K562 (cell line): Measurements from ENCODE around the gene LRRC3B. TPM values are rescaled to one million over a fixed set of nuclear protein-coding genes. Genes with fewer than 3 reads are reported as not detected.

Experiments
- ATAC-seq: fragments of 200-7000 bp; cut with Tn5 transposase; 3 replicates; pipeline ENCODE4 v1.9.1; 2020; ENCODE audit warnings: moderate library complexity
- BruUV-seq: library from RNA; stranded (reverse); fragments of 400-500 nt; replicated peaks from 2 replicates; lab custom pipeline; 2021; lab: Mats Ljungman, UMichigan
- CTCF ChIA-PET: fragments of 300-600 bp; formaldehyde crosslinking; extraction: SDS; loops from one replicate; lab custom pipeline; 2021; ENCODE audit warnings: low intra/inter-chr PET ratio; lab: Yijun Ruan, JAX
- POLR2A ChIA-PET: fragments of 300-600, 350-650 bp; sonication (Branson Sonifier 250); formaldehyde crosslinking; extraction: SDS; loops from one replicate; lab custom pipeline; 2021; ENCODE audit warnings: antibody characterized with exemption, inconsistent platforms; lab: Yijun Ruan, JAX
- DNase-seq, 4 experiments: peaks; one replicate each; pipeline versions ENCODE4 v3.0.0 to v3.0.0-alpha.2; 2011 to 2018; ENCODE audit warnings: low spot score in 3 of 4, mixed read lengths in 3 of 4; ENCODE audit errors: extremely low read depth in 1 of 4
- FAIRE-seq: peaks from 2 replicates; lab custom pipeline; 2011; peaks lifted over from hg19 to GRCh38; lab: Jason Lieb, UNC
- H2AFZ ChIP-seq: 2 replicates; pipeline ENCODE4 v1.6.0; 2011; ENCODE audit warnings: low read depth, low read length, control low read depth, inconsistent platforms
- H3K27ac ChIP-seq: fragments of 200-600 bp; 3 replicates; pipeline ENCODE4 v1.8.0; 2011; ENCODE audit warnings: low read depth, mild to moderate bottlenecking, control low read depth, inconsistent platforms, low read length, moderate library complexity, mixed read lengths; ENCODE audit errors: extremely low read depth
- H3K27me3 ChIP-seq, 2 experiments: fragments of 300-600 bp in 1 of 2; 2 replicates in 1 of 2; 3 replicates in 1 of 2; pipeline versions ENCODE4 v1.6.0 to v1.8.0; 2011; ENCODE audit warnings: inconsistent platforms in 2 of 2, low read length in 2 of 2, mild to moderate bottlenecking in 1 of 2, mixed read lengths in 1 of 2, moderate library complexity in 1 of 2; ENCODE audit not compliant: control insufficient read depth in 2 of 2, insufficient read depth in 2 of 2
- H3K36me3 ChIP-seq: fragments of 300-600 bp; 3 replicates; pipeline ENCODE4 v1.8.0; 2011; ENCODE audit warnings: mild to moderate bottlenecking, low read length, inconsistent platforms; ENCODE audit not compliant: control insufficient read depth, insufficient read depth
- H3K4me1 ChIP-seq, 2 experiments: fragments of 200-600 bp in 1 of 2; replicated peaks in 1 of 2; 2 replicates in 1 of 2; 3 replicates in 1 of 2; pipeline versions ENCODE4 v1.5.1 to v1.8.0; 2011; ENCODE audit warnings: inconsistent platforms in 2 of 2, low read length in 2 of 2, mild to moderate bottlenecking in 1 of 2, mixed read lengths in 1 of 2, moderate library complexity in 1 of 2; ENCODE audit not compliant: control insufficient read depth in 2 of 2, insufficient read depth in 2 of 2
- H3K4me2 ChIP-seq: 2 replicates; pipeline ENCODE4 v1.6.1; 2011; ENCODE audit warnings: low read length, control low read depth, inconsistent platforms, mixed read lengths; ENCODE audit not compliant: insufficient read depth
- H3K4me3 ChIP-seq: fragments of 200-600 bp; sonication (generic), shearing (Covaris generic); 2 replicates; pipeline ENCODE4 v1.5.1; 2016; ENCODE audit warnings: control low read depth, inconsistent platforms
- H3K79me2 ChIP-seq: fragments of 200-600 bp; 3 replicates; pipeline ENCODE4 v1.8.0; 2011; ENCODE audit warnings: low read length, inconsistent platforms; ENCODE audit not compliant: control insufficient read depth, insufficient read depth
- H3K9ac ChIP-seq, 2 experiments: 2 replicates each; pipeline versions ENCODE4 v1.6.0 to v1.6.1; 2011; ENCODE audit warnings: low read depth in 2 of 2, low read length in 2 of 2, control low read depth in 1 of 2, inconsistent platforms in 1 of 2, mild to moderate bottlenecking in 1 of 2, mixed read lengths in 1 of 2; ENCODE audit not compliant: insufficient read depth in 1 of 2
- H3K9me1 ChIP-seq: one replicate; pipeline ENCODE4 v1.6.0; 2011; ENCODE audit warnings: inconsistent platforms, mild to moderate bottlenecking, low read length, moderate library complexity; ENCODE audit not compliant: control insufficient read depth, insufficient read depth
- H3K9me3 ChIP-seq: replicated peaks from 2 replicates; pipeline ENCODE4 v1.5.1; 2011; ENCODE audit warnings: low read depth, low read length, inconsistent platforms; ENCODE audit not compliant: control insufficient read depth, insufficient read depth
- H4K20me1 ChIP-seq: replicated peaks from 2 replicates; pipeline ENCODE4 v1.6.1; 2011; ENCODE audit warnings: low read length, inconsistent platforms, mixed read lengths; ENCODE audit not compliant: control insufficient read depth, insufficient read depth
- ETV1 ChIP-seq: fragments of 450-650 bp; conservative IDR thresholded peaks from 2 replicates; pipeline ENCODE4 v1.6.1; 2016; ENCODE audit warnings: missing genetic modification characterization, control low read depth, low read depth, missing compliant biosample characterization
- FOSL1 ChIP-seq: fragments of 200-800 bp; sonication (Bioruptor generic); conservative IDR thresholded peaks from 2 replicates; pipeline ENCODE4 v1.6.1; 2016; ENCODE audit warnings: missing genetic modification characterization, missing compliant biosample characterization
- HIVEP1 ChIP-seq: fragments of 250-450 bp; sonication (Bioruptor Pico); IDR thresholded peaks from 2 replicates; pipeline ENCODE4 v1.4.0; 2020; ENCODE audit warnings: mild to moderate bottlenecking
- KLF16 ChIP-seq: IDR thresholded peaks from 2 replicates; pipeline ENCODE4 v1.6.1; 2016; ENCODE audit warnings: antibody characterized with exemption
- MNT ChIP-seq, 2 experiments: fragments of 450-650 bp; conservative IDR thresholded peaks; 2 replicates each; pipeline ENCODE4 v1.6.1; 2017; ENCODE audit warnings: mild to moderate bottlenecking in 2 of 2, moderate library complexity in 2 of 2
- MTA2 ChIP-seq: fragments of 450-650 bp; IDR thresholded peaks from 2 replicates; pipeline ENCODE4 v1.6.1; 2016; ENCODE audit warnings: low read depth
- NRF1 ChIP-seq, 2 experiments: fragments of 450-650 bp; IDR thresholded peaks in 1 of 2; conservative IDR thresholded peaks in 1 of 2; 2 replicates each; pipeline ENCODE4 v1.6.1; 2014; ENCODE audit warnings: mild to moderate bottlenecking in 2 of 2
- PTBP1 ChIP-seq: fragments of 200-400 bp; formaldehyde crosslinking; IDR thresholded peaks from 2 replicates; pipeline ENCODE4 v1.6.1; 2017; ENCODE audit warnings: low read depth, low read length
- SMAD3 ChIP-seq: fragments of 450-650 bp; formaldehyde crosslinking; conservative IDR thresholded peaks from 2 replicates; pipeline ENCODE4 v1.4.0; 2020; ENCODE audit warnings: mild to moderate bottlenecking
- ZNF23 ChIP-seq: fragments of 250-450 bp; sonication (Bioruptor Pico); IDR thresholded peaks from 2 replicates; pipeline ENCODE4 v1.4.0; 2020; ENCODE audit warnings: mild to moderate bottlenecking
- ZNF311 ChIP-seq: fragments of 250-450 bp; sonication (Bioruptor Pico); IDR thresholded peaks from 2 replicates; pipeline ENCODE4 v1.4.0; 2020; ENCODE audit warnings: mild to moderate bottlenecking, moderate library complexity
- ZNF740 ChIP-seq, 3 experiments: fragments of 200-800 bp in 1 of 3; sonication (Bioruptor generic) in 1 of 3; sonication (generic) in 1 of 3; formaldehyde crosslinking in 1 of 3; IDR thresholded peaks; 2 replicates each; pipeline versions ENCODE4 v1.6.1 to v1.8.0; 2016 to 2022; ENCODE audit warnings: mild to moderate bottlenecking in 2 of 3, missing compliant biosample characterization in 2 of 3, missing genetic modification characterization in 2 of 3, missing genetic modification reagents in 1 of 3
- ZNF766 ChIP-seq: fragments of 200-800 bp; sonication (Bioruptor generic); conservative IDR thresholded peaks from 2 replicates; pipeline ENCODE4 v1.6.1; 2016; ENCODE audit warnings: missing genetic modification characterization, missing compliant biosample characterization
- whole genome bisulfite sequencing: fragments of 100-300 bp; shearing (Covaris generic); methylation state at CpG from one replicate; pipeline ENCODE4 v1.1.6; 2016; ENCODE audit warnings: low coverage, mixed read lengths; ENCODE audit not compliant: insufficient coverage; ENCODE audit errors: missing lambda C conversion rate; 5-methylcytosine and 5-hydroxymethylcytosine counted together
- in situ Hi-C: fragments of 300-500 bp; cut with MboI; formaldehyde crosslinking; loops from 4 replicates; pipeline ENCODE4 v1.15.0; 2018; ENCODE audit warnings: inconsistent platforms, mixed read lengths
- intact Hi-C: fragments of 100-400 bp; cut with micrococcal nuclease; formaldehyde crosslinking; loops from 2 replicates; pipeline ENCODE4 v1.14.2; 2022
- polyA plus RNA-seq, 8 experiments: library from polyadenylated mRNA; depleted of rRNA in 4 of 8; stranded (reverse) in 5 of 8; unstranded in 3 of 8; fragments of >200 nt; fragmentation: Nextera tagmentation in 2 of 8; fragmentation: Illumina TruSeq in 1 of 8; extraction: Ambion mirVana in 2 of 8; extraction: Trizol in 1 of 8; gene quantifications; 2 replicates each; pipeline versions ENCODE4 v1.2.1 to v1.2.3, GENCODE V29; 2011 to 2014; ENCODE audit warnings: inconsistent platforms in 1 of 8, missing spikeins in 1 of 8
- total RNA-seq, 7 experiments: library from RNA; depleted of rRNA in 6 of 7; stranded (reverse); fragments of >200 nt in 6 of 7; fragmentation: Illumina TruSeq in 2 of 7; extraction: Trizol in 2 of 7; gene quantifications; 2 replicates each; pipeline versions ENCODE4 v1.2.1 to v1.2.3, GENCODE V29; 2011 to 2021; ENCODE audit warnings: low replicate concordance in 1 of 7

The LRRC3B gene
- total and polyA plus RNA-seq, 9 of the 15 experiments (the other 6 are each of a cell fraction or from before 2014, with no cell fraction given), result under 0.01 to 0.33 TPM; not detected in 7

GRCh38 chr3:26714485-26714884, 91.9 kb downstream of the LRRC3B start:
- H3K9me3 ChIP-seq, result peaks cover 2% of the 10 kb centered on the region; the same call in 1 of the 2 replicates
- no peak overlapping the region for H2AFZ ChIP-seq
- no peak overlapping the region for H3K9ac ChIP-seq
- FAIRE-seq, result no peak
- no peak for ATAC-seq
- H3K27me3 ChIP-seq, result no peaks in the 10 kb centered on the region
- no peak overlapping the region for H3K27ac ChIP-seq
- no peak for DNase-seq
- BruUV-seq, result no TSS peak
- WGBS, result 2% methylated on average over 3 of the region's 3 CpGs
- TF ChIP-seq MTA2 (no peak), ZNF311 (CRISPR knock-in tag) (no peak), HIVEP1 (CRISPR knock-in tag) (no peak), ZNF23 (CRISPR knock-in tag) (no peak), ZNF766 (CRISPR knock-in tag) (no peak), PTBP1 (no peak)
- H3K79me2 ChIP-seq, result no peaks in the 10 kb centered on the region
- H3K4me3 ChIP-seq, result no peak overlapping the region
- no peaks in the 10 kb centered on the region for H3K4me1 ChIP-seq
- CTCF ChIA-PET, result no interaction called here
- intact Hi-C loops, result loop anchor here (5.0 kb wide), 1 partner anchor 872 kb away; no protein-coding TSS in a partner anchor
- H3K9me1 ChIP-seq, result no peaks in the 10 kb centered on the region
- no peaks in the 10 kb centered on the region for H3K36me3 ChIP-seq
- no peak overlapping the region for H3K4me2 ChIP-seq
- in situ Hi-C loops, result no loop called here
- no peaks in the 10 kb centered on the region for H4K20me1 ChIP-seq
- POLR2A ChIA-PET, result no interaction called here

GRCh38 chr3:26715431-26715830, 92.9 kb downstream of the LRRC3B start:
- Histone ChIP-seq H3K4me2 (no peak overlapping the region), H2AFZ (no peak overlapping the region), H3K4me1 (no peaks in the 10 kb centered on the region), H3K9me1 (no peaks in the 10 kb centered on the region), H3K79me2 (no peaks in the 10 kb centered on the region), H3K9ac (no peak overlapping the region), H3K4me3 (no peak overlapping the region), H3K27me3 (no peaks in the 10 kb centered on the region), H3K27ac (no peak overlapping the region), H3K9me3 (peaks cover 2% of the 10 kb centered on the region; the same call in 1 of the 2 replicates), H3K36me3 (no peaks in the 10 kb centered on the region), H4K20me1 (no peaks in the 10 kb centered on the region)
- DNase-seq (no peak), ATAC-seq (no peak), FAIRE-seq (no peak)
- ChIA-PET POLR2A (no interaction called here), CTCF (no interaction called here)
- 2% methylated on average over 3 of the region's 3 CpGs for WGBS
- BruUV-seq, result no TSS peak
- in situ Hi-C loops, result no loop called here
- intact Hi-C loops, result no loop called here
- TF ChIP-seq KLF16 (no peak), ZNF740 (CRISPR knock-in tag; IDR thresholded peaks at IDR 0.05) (no peak), ZNF740 (tag; IDR thresholded peaks at IDR 0.05) (no peak), FOSL1 (no peak), ETV1 (tag) (no peak), NRF1 (conservative IDR thresholded peaks at IDR 0.05 in 1 of 2, IDR thresholded peaks at IDR 0.05 in 1 of 2) (no peak), MNT (conservative IDR thresholded peaks at IDR 0.05) (no peak), ZNF766 (CRISPR knock-in tag) (no peak), SMAD3 (CRISPR knock-in tag) (no peak)
